GM12878 (cell line): ENCODE data around the gene FMNL2. TPM values are rescaled to one million over a fixed set of nuclear protein-coding genes. Genes with fewer than 3 reads are reported as not detected.

Source experiments
- ATAC-seq: fragments of 200-7000 bp; cut with Tn5 transposase; 3 replicates; pipeline ENCODE4 v1.9.1; 2020; ENCODE audit warnings: mild to moderate bottlenecking, moderate library complexity
- BruUV-seq: library from RNA; stranded (reverse); fragments of 400-500 nt; replicated peaks from 2 replicates; lab custom pipeline; 2021; lab: Mats Ljungman, UMichigan
- CTCF ChIA-PET: fragments of 300-600 bp; sonication (Branson Sonifier 250); formaldehyde crosslinking; extraction: SDS; loops from one replicate; lab custom pipeline; 2021; ENCODE audit warnings: inconsistent platforms; lab: Yijun Ruan, JAX
- POLR2A ChIA-PET: fragments of 350-600 bp; formaldehyde crosslinking; extraction: SDS; loops from one replicate; lab custom pipeline; 2021; ENCODE audit warnings: inconsistent platforms; lab: Charles Lee
- RAD21 ChIA-PET: fragments of 300-600 bp; sonication (Branson Sonifier 250); formaldehyde crosslinking; loops from one replicate; lab custom pipeline; 2023; ENCODE audit warnings: antibody characterized with exemption; ENCODE audit not compliant: unreplicated experiment; lab: Charles Lee
- SMC1A ChIA-PET: fragments of 300-600 bp; sonication (Branson Sonifier 250); formaldehyde crosslinking; loops from one replicate; lab custom pipeline; 2023; ENCODE audit not compliant: unreplicated experiment, uncharacterized antibody; lab: Charles Lee
- DNase-seq: peaks from one replicate; pipeline ENCODE4 v3.0.0-alpha.2; 2011; ENCODE audit warnings: low read depth, low spot score
- FAIRE-seq: peaks from 3 replicates; lab custom pipeline; 2011; peaks lifted over from hg19 to GRCh38; lab: Jason Lieb, UNC
- H2AFZ ChIP-seq: 2 replicates; pipeline ENCODE4 v1.6.0; 2011; ENCODE audit warnings: low read depth, low read length, control low read depth; ENCODE audit not compliant: control insufficient read depth
- H3K27ac ChIP-seq: 2 replicates; pipeline ENCODE4 v1.5.1; 2011; ENCODE audit warnings: control low read depth; ENCODE audit not compliant: control insufficient read depth, insufficient read depth
- H3K27me3 ChIP-seq, 2 experiments: replicated peaks in 1 of 2; 2 replicates each; pipeline versions ENCODE4 v1.6.0 to v1.6.1; 2011; ENCODE audit warnings: low read length in 1 of 2; ENCODE audit not compliant: control insufficient read depth in 2 of 2, insufficient read depth in 2 of 2
- H3K36me3 ChIP-seq, 2 experiments: 2 replicates each; pipeline ENCODE4 v1.5.1; 2011; ENCODE audit warnings: low read length in 1 of 2; ENCODE audit not compliant: control insufficient read depth in 2 of 2, insufficient read depth in 2 of 2
- H3K4me1 ChIP-seq: 2 replicates; pipeline ENCODE4 v1.6.1; 2011; ENCODE audit warnings: mild to moderate bottlenecking, low read length, moderate library complexity, mixed read lengths; ENCODE audit not compliant: control insufficient read depth, insufficient read depth
- H3K4me2 ChIP-seq: 2 replicates; pipeline ENCODE4 v1.6.0; 2011; ENCODE audit warnings: control low read depth; ENCODE audit not compliant: control insufficient read depth, insufficient read depth
- H3K4me3 ChIP-seq: fragments of 200-600 bp; sonication (generic); 2 replicates; pipeline ENCODE4 v1.5.1; 2016
- H3K79me2 ChIP-seq: 2 replicates; pipeline ENCODE4 v1.6.0; 2011; ENCODE audit warnings: low read length; ENCODE audit not compliant: control insufficient read depth, insufficient read depth
- H3K9ac ChIP-seq: 2 replicates; pipeline ENCODE4 v1.8.0; 2011; ENCODE audit warnings: low read length, control low read depth, mixed read lengths; ENCODE audit not compliant: control insufficient read depth, insufficient read depth
- H3K9me3 ChIP-seq: replicated peaks from 3 replicates; pipeline ENCODE4 v1.5.1; 2011; ENCODE audit warnings: mild to moderate bottlenecking, low read length; ENCODE audit not compliant: control insufficient read depth, insufficient read depth
- H4K20me1 ChIP-seq: 2 replicates; pipeline ENCODE4 v1.6.0; 2011; ENCODE audit not compliant: control insufficient read depth, insufficient read depth
- CHD1 ChIP-seq: IDR thresholded peaks from 2 replicates; pipeline ENCODE4 v1.6.1; 2012; ENCODE audit warnings: low read depth, low read length, improper control_type of control experiment
- CREM ChIP-seq: IDR thresholded peaks from 2 replicates; pipeline ENCODE4 v1.6.1; 2014; ENCODE audit warnings: antibody characterized with exemption, low read depth
- ELK1 ChIP-seq: IDR thresholded peaks from 2 replicates; pipeline ENCODE4 v1.6.1; 2012; ENCODE audit warnings: low read depth, low read length, improper control_type of control experiment
- EP300 ChIP-seq, 2 experiments: fragments of 150-350 bp in 1 of 2; IDR thresholded peaks; 2 replicates each; pipeline ENCODE4 v1.6.1; 2011 to 2012; ENCODE audit warnings: low read depth in 2 of 2, low read length in 2 of 2, borderline replicate concordance in 1 of 2, improper control_type of control experiment in 1 of 2, inconsistent platforms in 1 of 2; ENCODE audit not compliant: control insufficient read depth in 1 of 2
- JUND ChIP-seq: IDR thresholded peaks from 2 replicates; pipeline ENCODE4 v1.6.1; 2012; ENCODE audit warnings: low read depth, mild to moderate bottlenecking, low read length, improper control_type of control experiment, moderate library complexity
- MTA2 ChIP-seq: fragments of 450-650 bp; IDR thresholded peaks from 2 replicates; pipeline ENCODE4 v1.6.1; 2016; ENCODE audit warnings: low read depth, mild to moderate bottlenecking, moderate library complexity
- MTA3 ChIP-seq: IDR thresholded peaks from 2 replicates; pipeline ENCODE4 v1.6.1; 2012; ENCODE audit warnings: low read length, inconsistent platforms, borderline replicate concordance
- PAX5 ChIP-seq: IDR thresholded peaks from 2 replicates; pipeline ENCODE4 v1.6.1; 2011; ENCODE audit warnings: low read depth, low read length, borderline replicate concordance
- POLR2AphosphoS2 ChIP-seq: IDR thresholded peaks from 2 replicates; pipeline ENCODE4 v1.6.1; 2011; ENCODE audit warnings: low read depth, mild to moderate bottlenecking, low read length, improper control_type of control experiment, moderate library complexity
- SUPT20H ChIP-seq: IDR thresholded peaks from 2 replicates; pipeline ENCODE4 v1.6.1; 2011; ENCODE audit warnings: low read depth, mild to moderate bottlenecking, low read length, moderate library complexity, borderline replicate concordance; ENCODE audit not compliant: control insufficient read depth
- TCF7 ChIP-seq: IDR thresholded peaks from 2 replicates; pipeline ENCODE4 v1.6.1; 2014; ENCODE audit warnings: antibody characterized with exemption, borderline replicate concordance
- USF1 ChIP-seq: IDR thresholded peaks from 2 replicates; pipeline ENCODE4 v1.6.1; 2011; ENCODE audit warnings: borderline replicate concordance, low read depth, mild to moderate bottlenecking, moderate library complexity, mixed read lengths, low read length; ENCODE audit not compliant: insufficient read depth; ENCODE audit errors: extremely low read length
- ZNF592 ChIP-seq: fragments of 450-650 bp; IDR thresholded peaks from 2 replicates; pipeline ENCODE4 v1.6.1; 2017; ENCODE audit warnings: mild to moderate bottlenecking, moderate library complexity
- WGBS: methylation state at CpG from one replicate; pipeline ENCODE4 v1.1.6; 2016; ENCODE audit warnings: low lambda C conversion rate; ENCODE audit not compliant: insufficient replicate concordance, insufficient coverage; ENCODE audit errors: missing lambda C conversion rate; 5-methylcytosine and 5-hydroxymethylcytosine counted together
- in situ Hi-C: fragments of 300-500 bp; cut with MboI; formaldehyde crosslinking; loops from 9 replicates; pipeline ENCODE4 v1.14.3; 2018; ENCODE audit warnings: mixed read lengths
- intact Hi-C: fragments of 100-400 bp; cut with micrococcal nuclease; formaldehyde crosslinking; loops from one replicate; pipeline ENCODE4 v1.14.2; 2022; ENCODE audit not compliant: unreplicated experiment
- polyA plus RNA-seq, 11 experiments: library from polyadenylated mRNA; depleted of rRNA in 4 of 11; unstranded in 6 of 11; stranded (reverse) in 5 of 11; fragments of >200 nt; fragmentation: Nextera tagmentation in 4 of 11; fragmentation: Illumina TruSeq in 1 of 11; extraction: Ambion mirVana in 4 of 11; extraction: Trizol in 1 of 11; gene quantifications; 1 replicate in 1 of 11; 2 replicates in 10 of 11; pipeline versions ENCODE4 v1.2.1 to v1.2.3, GENCODE V29; 2011 to 2016; ENCODE audit warnings: inconsistent platforms in 2 of 11, missing spikeins in 2 of 11, low read depth in 1 of 11
- total RNA-seq, 4 experiments: library from RNA; depleted of rRNA in 3 of 4; stranded (reverse); fragments of >200 nt in 3 of 4; fragmentation: Illumina TruSeq in 1 of 4; extraction: Trizol in 1 of 4; gene quantifications; 2 replicates each; pipeline versions ENCODE4 v1.2.1 to v1.2.3, GENCODE V29; 2013 to 2021

FMNL2 gene
- total and polyA plus RNA-seq, 10 of the 15 experiments (the other 5 are each of a cell fraction or from before 2014, with no cell fraction given), result 0.13 to 9.9 (median 0.35) TPM

- peaks cover 2% of the 10 kb centered on the region; the same call in 1 of the 2 replicates for H3K79me2 ChIP-seq
- TF ChIP-seq PAX5 (no peak), ZNF592 (no peak), MTA2 (no peak), JUND (no peak), SUPT20H (no peak), USF1 (no peak), MTA3 (no peak), POLR2AphosphoS2 (no peak), EP300 (IDR thresholded peaks at IDR 0.05; ENCODE audit: borderline replicate concordance in 1 of 2, control insufficient read depth in 1 of 2, low read depth in 2 of 2, low read length in 2 of 2) (no peak), ELK1 (no peak), TCF7 (no peak), CHD1 (no peak), CREM (no peak)
Measured at GRCh38 chr2:152342259-152343046, 7.5 kb downstream of the FMNL2 start.

More at GRCh38 chr2:152342259-152343046, 7.5 kb downstream of the FMNL2 start:
- ChIA-PET SMC1A (interaction anchor here (0.5 to 1.3 kb wide), 4 partner anchors 10 to 63 kb away, joined by 3 to 5 read pairs (median 4); no protein-coding TSS in a partner anchor), RAD21 (no interaction called here), CTCF (interaction anchor here (0.9 to 1.2 kb wide), 3 partner anchors 11 to 34 kb away, joined by 3 to 4 read pairs (median 3); no protein-coding TSS in a partner anchor), POLR2A (interaction anchor here (1.5 kb wide), 1 partner anchor 9 kb away, joined by 3 read pairs; no protein-coding TSS in a partner anchor)
- no peaks in the 10 kb centered on the region for H4K20me1 ChIP-seq
- in situ Hi-C loops (no loop called here), intact Hi-C loops (no loop called here)
- DNase-seq (no peak), ATAC-seq (no peak), FAIRE-seq (no peak)
- no peak overlapping the region for H3K4me2 ChIP-seq
- no peaks in the 10 kb centered on the region for H3K9me3 ChIP-seq
- H3K27ac ChIP-seq, result no peak overlapping the region
- H3K9ac ChIP-seq, result no peak overlapping the region
- H3K27me3 ChIP-seq, result no peaks in the 10 kb centered on the region
- no peak overlapping the region for H3K4me3 ChIP-seq
- WGBS, result 71% methylated on average over 4 of the region's 4 CpGs
- no peak overlapping the region for H2AFZ ChIP-seq
- no peaks in the 10 kb centered on the region for H3K4me1 ChIP-seq
- BruUV-seq, result no TSS peak
- no peaks in the 10 kb centered on the region for H3K36me3 ChIP-seq
